ENCODE results near the gene OSBPL2. TPM values are rescaled to one million over a fixed set of nuclear protein-coding genes. Genes with fewer than 3 reads are reported as not detected.

The OSBPL2 gene
- total and polyA plus RNA-seq, 2 experiments from 2014 or later = 37.5 to 43.4 TPM

GRCh38 chr20:62287129-62287528 is 48.8 kb downstream of the OSBPL2 start:
- no peak overlapping the region for H3K27ac ChIP-seq
- TF ChIP-seq CTCF (IDR thresholded peaks at IDR 0.05; ENCODE audit: low read depth, low read length) = no peak
- H3K4me1 ChIP-seq (ENCODE audit: low read depth) = peaks cover 15% of the 10 kb centered on the region
- DNase-seq (ENCODE audit: low read depth in 1 of 2, low spot score in 1 of 2) = no peak
- H3K9me3 ChIP-seq (ENCODE audit: low read depth) = no peaks in the 10 kb centered on the region
- H3K4me3 ChIP-seq = no peak overlapping the region
- H3K27me3 ChIP-seq = no peaks in the 10 kb centered on the region
- peaks cover 21% of the 10 kb centered on the region for H3K36me3 ChIP-seq

GRCh38 chr20:62287759-62288534 is 49.6 kb downstream of the OSBPL2 start:
- TF ChIP-seq CTCF (IDR thresholded peaks at IDR 0.05; ENCODE audit: low read depth, low read length) = no peak
- Histone ChIP-seq H3K4me1 (ENCODE audit: low read depth) (peaks cover 9% of the 10 kb centered on the region), H3K27me3 (no peaks in the 10 kb centered on the region), H3K4me3 (no peak overlapping the region), H3K36me3 (peaks cover 26% of the 10 kb centered on the region), H3K27ac (no peak overlapping the region), H3K9me3 (ENCODE audit: low read depth) (no peaks in the 10 kb centered on the region)
- DNase-seq (ENCODE audit: low read depth in 1 of 2, low spot score in 1 of 2) = no peak

GRCh38 chr20:62288535-62289105 is 50.3 kb downstream of the OSBPL2 start:
- Histone ChIP-seq H3K27ac (no peak overlapping the region), H3K4me1 (ENCODE audit: low read depth) (peaks cover 2% of the 10 kb centered on the region), H3K9me3 (ENCODE audit: low read depth) (no peaks in the 10 kb centered on the region), H3K27me3 (no peaks in the 10 kb centered on the region), H3K36me3 (peaks cover 26% of the 10 kb centered on the region), H3K4me3 (no peak overlapping the region)
- no peak for TF ChIP-seq CTCF (IDR thresholded peaks at IDR 0.05; ENCODE audit: low read depth, low read length)
- no peak for DNase-seq (ENCODE audit: low read depth in 1 of 2, low spot score in 1 of 2)

- Histone ChIP-seq H3K9me3 (ENCODE audit: low read depth) (no peaks in the 10 kb centered on the region), H3K4me3 (no peak overlapping the region), H3K27me3 (no peaks in the 10 kb centered on the region), H3K27ac (no peak overlapping the region), H3K4me1 (ENCODE audit: low read depth) (no peaks in the 10 kb centered on the region), H3K36me3 (peaks cover 25% of the 10 kb centered on the region)
- DNase-seq (ENCODE audit: low read depth in 1 of 2, low spot score in 1 of 2) = no peak
- TF ChIP-seq CTCF (IDR thresholded peaks at IDR 0.05; ENCODE audit: low read depth, low read length) = no peak
These were observed 50.8 kb downstream of the OSBPL2 start for GRCh38 chr20:62289131-62289530.

- no peak for TF ChIP-seq CTCF (IDR thresholded peaks at IDR 0.05; ENCODE audit: low read depth, low read length)
- Histone ChIP-seq H3K4me1 (ENCODE audit: low read depth) (no peaks in the 10 kb centered on the region), H3K27me3 (no peaks in the 10 kb centered on the region), H3K36me3 (peaks cover 30% of the 10 kb centered on the region), H3K27ac (no peak overlapping the region), H3K9me3 (ENCODE audit: low read depth) (no peaks in the 10 kb centered on the region), H3K4me3 (no peak overlapping the region)
- DNase-seq (ENCODE audit: low read depth in 1 of 2, low spot score in 1 of 2) = no peak
These were observed 51.6 kb downstream of the OSBPL2 start for GRCh38 chr20:62289898-62290297.
